ACC112 (cell line): ENCODE data around the gene ARMC9.

Experiments
- H2AFZ ChIP-seq: fragments of 200-600 bp; sonication (generic); one replicate; pipeline ENCODE4 v1.6.0; 2017; ENCODE audit warnings: antibody characterized with exemption, low read length; ENCODE audit not compliant: unreplicated experiment
- H3K27ac ChIP-seq: fragments of 200-600 bp; sonication (generic); 2 replicates; pipeline ENCODE4 v1.5.1; 2014; ENCODE audit warnings: low read depth, mild to moderate bottlenecking, antibody characterized with exemption, low read length, moderate library complexity
- H3K27me3 ChIP-seq: fragments of 200-600 bp; sonication (generic); 2 replicates; pipeline ENCODE4 v1.6.1; 2014; ENCODE audit warnings: mild to moderate bottlenecking, antibody characterized with exemption, low read length, moderate library complexity, mixed read lengths; ENCODE audit not compliant: insufficient read depth
- H3K36me3 ChIP-seq: fragments of 200-600 bp; sonication (generic); 2 replicates; pipeline ENCODE4 v1.6.1; 2016; ENCODE audit warnings: mild to moderate bottlenecking, antibody characterized with exemption, low read length, moderate library complexity, mixed read lengths; ENCODE audit not compliant: insufficient read depth
- H3K4me1 ChIP-seq: fragments of 200-600 bp; sonication (generic); one replicate; pipeline ENCODE4 v1.6.1; 2016; ENCODE audit warnings: low read length, mixed read lengths; ENCODE audit not compliant: insufficient read depth, unreplicated experiment, control insufficient read depth
- H3K4me3 ChIP-seq: fragments of 200-600 bp; sonication (generic); 2 replicates; pipeline ENCODE4 v1.5.1; 2014; ENCODE audit warnings: mild to moderate bottlenecking, low read depth, low read length
- H3K79me2 ChIP-seq: fragments of 200-600 bp; sonication (generic); one replicate; pipeline ENCODE4 v1.6.0; 2016; ENCODE audit warnings: low read length; ENCODE audit not compliant: control insufficient read depth, unreplicated experiment, insufficient read depth

The ARMC9 gene

DNA sequence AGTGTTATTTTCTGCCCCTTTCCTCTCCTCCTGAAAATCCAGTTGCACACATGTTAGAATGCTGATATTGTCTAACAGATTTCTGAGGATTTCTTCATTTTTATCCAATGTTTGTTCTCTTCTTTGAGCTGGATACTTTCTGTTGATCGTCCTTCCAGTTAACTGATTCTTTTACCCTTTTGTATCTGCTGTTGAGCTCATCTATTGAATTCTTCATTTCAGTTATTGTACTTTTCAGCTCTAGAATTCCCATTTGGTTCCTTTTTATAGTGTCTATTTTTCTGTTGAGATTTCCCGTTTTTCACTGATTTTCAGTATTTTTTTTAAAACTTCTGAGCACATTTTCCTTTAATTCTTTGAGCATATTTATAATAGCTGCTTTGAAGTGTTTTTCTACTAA lies 119.1 kb downstream of the ARMC9 start:
- Histone ChIP-seq H3K27ac (no peak overlapping the region), H3K4me1 (no peaks in the 10 kb centered on the region), H2AFZ (no peak overlapping the region), H3K27me3 (no peaks in the 10 kb centered on the region), H3K4me3 (no peak overlapping the region), H3K79me2 (no peaks in the 10 kb centered on the region), H3K36me3 (peaks cover 3% of the 10 kb centered on the region; the same call in 1 of the 2 replicates)

DNA sequence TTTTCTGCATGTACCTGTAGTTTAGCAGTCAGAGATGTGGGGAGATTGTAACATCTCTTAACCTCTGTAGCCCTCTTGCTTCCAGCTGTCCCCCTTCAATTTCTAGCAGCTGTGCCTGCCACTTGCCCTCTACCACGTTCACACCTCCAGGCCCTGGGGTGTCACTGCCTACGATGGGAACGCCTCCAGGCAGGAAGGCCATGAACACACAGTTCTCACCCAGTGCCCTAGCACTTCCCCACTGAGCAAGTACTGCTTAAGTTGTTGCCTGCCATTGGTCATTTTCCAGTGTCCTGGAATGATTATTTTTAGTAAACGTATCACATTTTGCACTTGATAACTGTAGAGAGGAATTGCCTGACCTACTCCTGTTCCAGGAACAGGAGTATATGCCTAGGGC lies 120.0 kb downstream of the ARMC9 start:
- H3K4me1 ChIP-seq: no peaks in the 10 kb centered on the region
- H3K4me3 ChIP-seq: no peak overlapping the region
- no peaks in the 10 kb centered on the region for H3K79me2 ChIP-seq
- H3K36me3 ChIP-seq: peaks cover 3% of the 10 kb centered on the region; the same call in 1 of the 2 replicates
- H3K27me3 ChIP-seq: no peaks in the 10 kb centered on the region
- no peak overlapping the region for H3K27ac ChIP-seq
- H2AFZ ChIP-seq: no peak overlapping the region

DNA sequence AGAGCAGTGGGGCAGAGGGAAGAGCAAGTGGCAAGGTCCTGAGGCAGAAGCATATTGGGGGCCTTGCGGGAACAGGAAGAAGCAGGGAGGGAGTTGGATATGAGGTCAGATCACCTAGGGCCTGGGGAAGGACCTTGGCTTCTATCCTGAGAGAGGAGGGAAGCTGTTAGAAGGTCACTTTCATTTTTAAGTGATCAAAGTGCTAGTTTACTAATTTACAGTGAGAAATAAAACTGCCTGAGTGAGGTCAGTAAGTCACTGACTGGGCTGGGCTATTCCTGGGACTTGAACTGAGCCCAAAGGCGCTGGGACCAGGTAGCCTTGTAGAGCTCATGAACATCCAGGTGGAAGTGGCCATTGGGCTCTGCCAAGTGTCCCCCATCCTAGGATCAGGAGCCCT lies 120.5 kb downstream of the ARMC9 start:
- H3K27ac ChIP-seq: no peak overlapping the region
- H3K36me3 ChIP-seq: peaks cover 3% of the 10 kb centered on the region; the same call in 1 of the 2 replicates
- H3K4me3 ChIP-seq: no peak overlapping the region
- H3K27me3 ChIP-seq: no peaks in the 10 kb centered on the region
- H2AFZ ChIP-seq: no peak overlapping the region
- H3K79me2 ChIP-seq: no peaks in the 10 kb centered on the region
- no peaks in the 10 kb centered on the region for H3K4me1 ChIP-seq

DNA sequence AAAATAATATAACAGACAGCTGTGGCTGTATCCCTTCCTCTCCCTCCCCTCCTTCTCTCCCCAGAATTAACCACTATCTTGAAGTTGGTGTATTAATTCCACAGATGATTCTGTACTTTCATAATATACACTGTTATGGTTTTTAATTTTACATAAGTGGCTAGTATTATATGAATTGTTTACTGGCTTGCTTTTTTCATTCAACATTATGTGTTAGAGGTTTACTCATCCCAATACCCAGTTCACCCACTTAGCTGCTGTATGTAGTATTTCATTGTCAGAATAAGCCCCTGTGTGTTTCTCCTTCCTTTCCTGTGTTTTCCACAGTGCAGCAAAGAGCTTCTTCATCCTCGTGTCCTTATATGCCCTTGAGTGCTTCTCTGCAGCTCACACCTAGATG lies 121.4 kb downstream of the ARMC9 start:
- no peak overlapping the region for H3K4me3 ChIP-seq
- no peaks in the 10 kb centered on the region for H3K27me3 ChIP-seq
- H3K4me1 ChIP-seq: no peaks in the 10 kb centered on the region
- H3K27ac ChIP-seq: no peak overlapping the region
- H2AFZ ChIP-seq: no peak overlapping the region
- H3K79me2 ChIP-seq: no peaks in the 10 kb centered on the region
- H3K36me3 ChIP-seq: peaks cover 3% of the 10 kb centered on the region; the same call in 1 of the 2 replicates

- no peaks in the 10 kb centered on the region for H3K27me3 ChIP-seq
- no peaks in the 10 kb centered on the region for H3K79me2 ChIP-seq
- no peak overlapping the region for H2AFZ ChIP-seq
- no peaks in the 10 kb centered on the region for H3K4me1 ChIP-seq
- H3K36me3 ChIP-seq: peaks cover 3% of the 10 kb centered on the region; the same call in 1 of the 2 replicates
- H3K27ac ChIP-seq: no peak overlapping the region
- H3K4me3 ChIP-seq: no peak overlapping the region
Observed at GRCh38 chr2:231321021-231321420, 122.6 kb downstream of the ARMC9 start.

DNA sequence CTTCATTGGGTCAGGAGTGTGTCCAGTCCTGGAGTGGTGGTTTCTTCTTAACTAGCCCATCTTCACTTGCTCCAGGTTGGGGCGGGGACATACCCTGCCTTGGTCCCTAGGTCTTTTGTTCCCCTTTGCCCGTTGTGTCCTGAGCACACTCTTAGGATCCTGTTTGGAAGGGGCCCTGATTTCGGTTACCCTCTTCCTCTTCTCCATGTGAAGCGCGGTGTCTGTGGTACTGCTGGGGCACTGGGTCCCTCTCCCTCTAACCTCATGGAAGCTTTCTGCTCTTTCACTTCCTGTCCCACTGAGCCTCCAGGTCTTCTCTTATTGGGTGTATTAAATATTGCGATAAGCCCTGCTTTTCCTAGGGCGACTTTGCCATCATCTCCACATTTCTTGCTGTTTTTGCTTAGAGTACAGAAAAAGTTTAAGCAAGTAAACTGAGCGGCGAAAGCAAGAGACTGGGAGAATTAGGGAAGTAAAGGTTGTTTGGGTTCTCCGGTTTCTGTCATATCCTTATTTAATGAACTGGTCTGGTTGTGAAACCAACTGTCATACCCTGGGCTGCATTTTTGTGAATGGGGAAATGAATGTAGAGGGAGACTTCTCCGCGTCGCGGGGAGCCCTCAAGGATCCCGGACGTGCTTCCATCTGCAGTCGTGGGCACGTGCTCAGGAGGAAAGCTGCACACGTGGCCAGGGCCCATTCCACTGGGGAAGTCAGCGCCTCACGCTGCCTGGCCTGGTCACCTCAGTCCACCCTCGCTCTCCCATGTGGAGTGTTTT lies 123.3 kb downstream of the ARMC9 start:
- no peaks in the 10 kb centered on the region for H3K27me3 ChIP-seq
- H3K79me2 ChIP-seq: no peaks in the 10 kb centered on the region
- H3K4me1 ChIP-seq: no peaks in the 10 kb centered on the region
- H2AFZ ChIP-seq: no peak overlapping the region
- no peak overlapping the region for H3K27ac ChIP-seq
- H3K36me3 ChIP-seq: peaks cover 3% of the 10 kb centered on the region; the same call in 1 of the 2 replicates
- no peak overlapping the region for H3K4me3 ChIP-seq

GRCh38 chr2:231323316-231323715 lies 124.9 kb downstream of the ARMC9 start:
- Histone ChIP-seq H3K4me3 (no peak overlapping the region), H3K79me2 (no peaks in the 10 kb centered on the region), H2AFZ (no peak overlapping the region), H3K4me1 (no peaks in the 10 kb centered on the region), H3K36me3 (peaks cover 3% of the 10 kb centered on the region; the same call in 1 of the 2 replicates), H3K27ac (no peak overlapping the region), H3K27me3 (no peaks in the 10 kb centered on the region)

- Histone ChIP-seq H3K4me3 (no peak overlapping the region), H3K79me2 (no peaks in the 10 kb centered on the region), H3K27me3 (no peaks in the 10 kb centered on the region), H3K4me1 (no peaks in the 10 kb centered on the region), H3K36me3 (no peaks in the 10 kb centered on the region), H3K27ac (no peak overlapping the region), H2AFZ (no peak overlapping the region)
Observed at GRCh38 chr2:231325826-231326225, 127.4 kb downstream of the ARMC9 start.

GRCh38 chr2:231326404-231326803 lies 128.0 kb downstream of the ARMC9 start:
- Histone ChIP-seq H3K4me1 (no peaks in the 10 kb centered on the region), H3K27ac (no peak overlapping the region), H3K4me3 (no peak overlapping the region), H3K27me3 (no peaks in the 10 kb centered on the region), H3K36me3 (0 out of 2 replicates have a peak, but pooled peaks cover under 1% of the 10 kb centered on the region), H3K79me2 (no peaks in the 10 kb centered on the region), H2AFZ (no peak overlapping the region)

DNA sequence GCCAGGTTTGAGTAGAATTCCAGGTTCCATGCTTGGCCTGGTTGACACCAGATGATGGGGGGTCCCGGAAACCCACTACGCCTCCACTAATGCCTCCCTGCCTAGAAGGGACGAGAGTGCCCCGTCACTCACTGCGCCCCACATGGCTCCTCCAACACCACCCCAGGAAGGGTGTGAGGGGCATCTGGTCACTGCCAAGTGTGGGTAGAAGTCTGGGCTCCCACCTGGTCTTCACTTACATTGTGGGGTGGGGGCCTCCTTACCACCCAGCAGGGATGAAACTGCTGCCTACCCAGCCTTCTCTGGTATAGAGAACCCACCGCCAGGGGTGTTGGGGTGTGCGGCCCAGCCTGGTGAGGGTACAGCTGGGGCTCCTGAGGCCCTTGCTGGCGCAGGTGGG lies 131.9 kb downstream of the ARMC9 start:
- no peaks in the 10 kb centered on the region for H3K79me2 ChIP-seq
- no peak overlapping the region for H3K4me3 ChIP-seq
- H3K4me1 ChIP-seq: peaks cover 4% of the 10 kb centered on the region
- H3K27ac ChIP-seq: no peak overlapping the region
- H3K36me3 ChIP-seq: peaks cover 6% of the 10 kb centered on the region; the same call in 1 of the 2 replicates
- no peak overlapping the region for H2AFZ ChIP-seq
- H3K27me3 ChIP-seq: no peaks in the 10 kb centered on the region

GRCh38 chr2:231331533-231331932 lies 133.1 kb downstream of the ARMC9 start:
- no peak overlapping the region for H3K4me3 ChIP-seq
- H3K4me1 ChIP-seq: peaks cover 4% of the 10 kb centered on the region
- H3K27ac ChIP-seq: no peak overlapping the region
- H3K27me3 ChIP-seq: no peaks in the 10 kb centered on the region
- H3K79me2 ChIP-seq: no peaks in the 10 kb centered on the region
- no peak overlapping the region for H2AFZ ChIP-seq
- peaks cover 6% of the 10 kb centered on the region; the same call in 1 of the 2 replicates for H3K36me3 ChIP-seq
